Ammon's horn (tissue), 1 donor: ENCODE measurements around the gene MRPS14.
"Not testable (repeated sequence)": the region's sequence is repeated elsewhere in the genome, so short reads cannot be mapped to it uniquely, and the experiment has no call there.

ENCODE experiments used
- DNase-seq: peaks from one replicate; pipeline ENCODE4 v3.0.0-alpha.2; 2016; ENCODE audit warnings: low spot score

The MRPS14 gene

DNA sequence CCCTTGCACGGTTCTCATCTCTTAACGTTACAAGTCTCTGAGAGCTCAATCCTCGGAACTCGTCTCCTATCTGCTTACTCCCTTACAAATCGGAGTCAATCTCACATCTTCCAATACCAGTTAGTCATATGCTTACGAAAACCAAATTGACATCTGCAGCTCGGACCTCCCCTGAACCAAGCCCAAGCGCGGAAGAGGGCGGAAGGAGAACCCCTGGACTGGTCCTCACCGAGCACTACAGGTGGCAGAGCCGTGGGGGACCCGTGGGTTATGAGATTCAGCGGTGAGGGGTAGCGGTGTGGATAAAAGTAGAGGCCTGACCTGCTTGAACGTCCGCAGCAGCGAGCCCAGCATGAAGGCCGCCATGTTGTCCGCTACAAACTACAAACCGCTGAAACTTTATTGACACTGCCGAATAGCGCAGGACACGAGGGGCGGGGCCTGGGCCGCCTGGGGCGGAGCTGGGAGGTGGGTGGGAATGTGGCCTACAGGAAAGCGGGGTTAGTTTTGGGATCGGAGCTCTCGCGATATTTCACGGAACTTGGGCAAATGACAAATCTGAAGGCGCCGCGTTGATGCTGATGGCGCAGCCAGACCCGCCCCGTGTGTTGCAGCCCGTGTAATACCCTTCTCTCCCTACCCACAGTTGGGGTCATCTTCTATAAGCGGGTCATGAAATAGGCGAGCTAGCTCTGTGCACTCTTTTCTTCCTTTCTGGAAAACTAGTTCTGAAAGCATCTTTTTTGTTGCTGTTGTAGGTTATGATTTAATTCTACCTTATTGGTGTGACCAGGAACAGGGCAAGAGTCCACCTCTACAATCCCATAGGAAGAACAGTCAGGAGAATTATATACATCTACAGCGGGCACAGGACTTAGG, at the start of gene MRPS14:
TSS of gene MRPS14 (minus strand) at position 383 of the 879 bp plus-strand sequence. CDS start at position 366, 17 bp downstream.
- DNase-seq: peak; percentile 98

DNA sequence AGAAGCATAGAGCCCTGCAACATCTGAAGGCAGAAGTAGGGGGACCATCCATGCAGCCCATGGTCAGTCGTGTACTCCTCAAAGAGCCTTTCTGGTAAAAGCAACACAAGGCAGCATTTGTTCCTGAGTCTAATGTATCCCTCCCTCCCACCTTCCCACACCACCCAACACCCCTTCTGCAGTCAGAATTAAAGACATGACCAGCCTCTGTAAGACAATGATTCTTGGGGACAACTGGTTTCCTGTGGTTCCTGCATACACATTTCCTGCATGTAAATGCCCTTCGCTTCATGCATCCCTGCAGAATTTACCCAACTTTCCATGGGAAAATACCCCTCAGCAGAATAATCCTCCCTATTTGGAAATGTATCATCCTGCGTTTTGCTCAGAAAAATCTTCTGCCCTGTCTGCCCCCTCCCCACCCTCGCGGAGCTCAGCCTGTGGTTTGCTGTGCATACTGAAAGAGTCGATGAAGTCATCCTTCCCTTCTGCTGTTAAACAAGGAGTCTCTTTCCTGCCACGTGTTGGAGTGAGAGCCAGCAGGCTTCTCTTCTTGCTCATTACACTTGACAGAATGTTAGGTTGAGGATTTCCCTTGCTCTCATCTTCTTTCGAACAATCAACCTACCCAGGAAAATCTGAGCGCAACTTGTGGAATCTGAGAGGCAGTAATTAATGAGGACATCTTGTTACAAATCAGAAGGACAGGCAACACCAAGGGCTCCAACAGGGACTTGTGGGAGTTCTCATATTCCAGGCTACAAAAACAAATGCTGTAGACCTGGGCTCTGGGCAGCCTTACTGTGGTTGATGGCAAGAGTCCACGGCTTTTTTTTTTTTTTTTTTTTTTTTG, 49.1 kb upstream of the MRPS14 start:
- DNase-seq: peak; percentile 73

DNA sequence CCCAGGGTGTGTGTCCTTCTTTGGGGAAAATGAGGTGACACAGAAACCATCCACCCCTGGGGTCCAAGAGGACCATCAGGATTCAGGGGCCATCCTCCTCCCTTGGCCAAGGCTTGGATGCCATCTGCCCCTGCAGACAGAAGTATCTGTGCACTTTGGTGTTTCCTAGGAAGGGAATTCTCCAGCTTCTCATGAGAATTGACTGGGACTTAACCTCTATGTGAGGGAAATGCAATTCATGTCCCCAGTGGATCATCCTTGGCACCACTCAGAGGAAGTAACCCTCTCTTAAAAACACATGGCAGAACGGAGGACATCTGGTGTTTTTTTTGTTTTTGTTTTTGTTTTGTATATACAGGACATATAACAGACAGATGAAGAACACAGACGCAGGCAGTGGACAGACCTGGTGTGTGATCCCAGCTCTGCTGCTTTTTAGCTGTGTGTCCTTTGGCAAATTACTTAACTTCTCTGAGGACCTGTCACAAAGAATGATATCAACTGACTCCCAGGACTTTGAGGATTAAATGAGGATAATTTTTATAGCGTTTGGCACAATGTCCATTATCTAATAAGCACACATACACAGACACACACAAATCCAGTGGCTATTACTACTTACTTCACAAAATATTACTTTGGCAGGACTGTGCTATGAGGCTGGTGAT, 48.2 kb upstream of the MRPS14 start:
- no peak for DNase-seq

DNA sequence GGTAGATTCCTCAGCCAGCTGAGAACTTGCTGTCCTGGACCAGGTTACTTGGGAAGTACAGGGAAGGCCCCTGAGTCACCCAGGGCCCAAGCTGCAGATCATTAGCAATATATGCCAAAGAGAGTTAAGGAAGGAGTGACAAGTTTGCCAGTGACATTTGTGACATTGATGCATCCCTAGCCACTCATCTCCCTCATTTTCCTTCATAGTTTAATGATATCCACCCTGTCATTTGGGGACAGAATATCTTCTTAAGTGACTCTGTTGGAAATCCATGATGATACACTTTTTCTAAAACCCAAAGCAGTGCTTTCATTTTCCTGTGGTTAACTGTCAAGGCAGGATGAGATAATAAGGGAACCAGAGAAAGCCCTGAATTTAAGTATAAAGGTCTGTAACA, 47.6 kb upstream of the MRPS14 start:
- no peak for DNase-seq

DNA sequence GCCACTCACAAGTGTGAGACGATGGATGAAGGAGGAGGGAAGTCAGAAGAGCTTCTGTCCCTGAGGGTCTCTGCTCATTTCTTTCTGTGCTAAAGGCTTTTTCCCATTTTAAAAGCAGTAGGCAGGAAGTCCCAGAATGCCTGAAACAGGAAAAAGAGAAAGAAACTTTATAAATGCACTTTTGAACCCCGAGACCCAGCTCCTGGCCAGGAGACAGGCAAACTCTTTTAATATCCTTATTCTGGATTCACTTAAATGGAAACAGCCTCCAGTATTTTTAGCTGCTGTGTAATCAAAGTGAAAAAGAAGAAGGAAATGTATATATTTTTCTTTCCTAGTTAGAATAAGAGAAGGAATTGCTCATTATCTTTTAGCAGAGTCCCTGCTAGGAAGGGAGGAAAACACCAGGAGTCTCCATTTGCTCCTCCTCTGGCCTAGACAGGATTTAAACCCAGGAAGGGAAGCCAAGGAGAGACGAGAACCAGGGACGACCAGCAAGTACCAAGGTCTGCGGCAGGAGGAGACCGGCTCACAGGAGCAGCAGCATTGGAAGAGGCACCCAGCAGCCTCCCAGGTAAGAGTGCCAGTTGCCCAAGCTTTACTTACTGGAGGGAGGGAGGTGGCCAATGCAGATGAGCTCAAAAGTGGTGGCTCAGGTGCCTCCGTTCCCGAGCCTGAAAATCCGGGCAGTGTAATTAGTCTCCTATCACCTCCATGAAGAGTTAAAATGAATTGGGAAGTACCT, 44.3 kb upstream of the MRPS14 start, which contains the start of gene TNN:
TSS of gene TNN (plus strand) at position 472 of the 745 bp plus-strand sequence. CDS start 9,586 bp downstream, outside the sequence.
- no peak for DNase-seq

DNA sequence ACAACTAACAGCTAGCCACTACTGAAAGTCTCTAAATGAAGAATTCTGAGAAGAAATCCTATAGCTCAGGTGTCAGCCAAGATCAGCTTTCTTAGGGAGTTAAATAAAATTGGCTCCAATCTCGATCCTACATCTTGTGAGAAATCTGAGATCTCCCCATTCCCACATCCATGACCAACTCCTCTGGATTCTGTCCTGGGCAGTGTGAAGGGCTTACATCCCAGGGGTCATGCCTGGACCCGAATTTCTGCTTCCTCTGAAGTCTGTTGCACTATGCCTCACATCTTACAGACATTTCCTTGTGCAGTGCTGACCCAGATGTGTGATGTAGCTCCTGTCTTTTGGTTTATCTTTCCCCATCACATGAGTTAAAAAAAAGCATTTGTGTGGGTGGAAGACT, 39.6 kb upstream of the MRPS14 start:
- DNase-seq: no peak

DNA sequence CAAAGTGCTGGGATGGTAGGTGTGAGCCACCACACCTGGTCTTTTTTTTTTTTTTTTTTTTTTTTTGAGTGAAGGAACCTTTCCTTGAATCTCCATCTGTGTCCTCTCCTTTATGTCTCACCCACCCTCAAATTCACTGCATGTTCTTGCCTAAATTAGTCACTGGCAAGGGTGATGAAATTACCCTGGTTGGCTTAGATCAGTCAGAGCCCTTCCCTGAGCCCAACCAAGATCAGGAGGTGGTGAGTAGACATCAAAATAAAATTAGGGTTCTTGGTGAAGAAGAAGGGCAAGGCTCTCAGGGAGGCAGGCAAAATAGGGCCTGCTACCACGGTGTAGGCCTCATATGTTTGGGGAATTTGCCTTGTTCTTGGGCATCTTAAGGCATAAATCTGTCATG, 39.1 kb upstream of the MRPS14 start:
- no peak for DNase-seq

DNA sequence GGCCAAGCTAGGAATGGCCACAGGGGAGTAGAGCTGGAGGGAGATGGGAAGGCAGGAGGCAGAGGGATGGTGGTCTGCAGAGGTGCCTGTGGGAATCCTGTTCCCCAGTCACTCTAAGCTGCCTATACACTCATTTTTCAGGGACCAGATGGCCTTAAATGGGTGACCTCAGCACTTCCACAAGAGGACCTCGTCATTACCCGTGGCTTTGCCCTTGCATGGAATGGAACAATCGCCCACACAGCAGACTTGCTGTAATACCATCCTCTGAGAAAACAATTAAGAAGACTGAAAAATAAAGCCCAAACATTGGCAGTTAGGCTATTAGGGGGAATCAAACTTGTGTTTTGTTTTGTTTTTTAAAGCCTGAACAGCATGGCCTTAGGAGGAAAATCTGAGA, 31.5 kb upstream of the MRPS14 start:
- no peak for DNase-seq

DNA sequence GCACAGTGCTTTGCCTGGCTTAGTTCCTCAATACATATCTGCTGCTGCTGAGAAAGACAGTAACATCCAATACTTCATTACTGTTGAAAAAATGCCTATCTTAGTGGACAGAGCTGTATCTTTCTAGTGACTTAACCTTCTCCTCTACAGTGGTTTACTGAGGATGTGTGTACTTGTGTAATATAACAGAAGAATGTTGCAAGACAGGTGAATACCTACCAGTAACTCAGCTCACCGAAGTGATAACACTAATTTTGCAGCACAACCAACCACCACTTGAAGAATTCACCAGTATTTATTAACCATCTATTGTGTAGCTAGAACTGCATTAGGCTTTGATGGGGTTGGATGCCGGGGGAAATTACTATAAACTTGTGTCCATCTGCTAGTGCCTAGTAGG, 27.8 kb upstream of the MRPS14 start:
- DNase-seq: no peak

DNA sequence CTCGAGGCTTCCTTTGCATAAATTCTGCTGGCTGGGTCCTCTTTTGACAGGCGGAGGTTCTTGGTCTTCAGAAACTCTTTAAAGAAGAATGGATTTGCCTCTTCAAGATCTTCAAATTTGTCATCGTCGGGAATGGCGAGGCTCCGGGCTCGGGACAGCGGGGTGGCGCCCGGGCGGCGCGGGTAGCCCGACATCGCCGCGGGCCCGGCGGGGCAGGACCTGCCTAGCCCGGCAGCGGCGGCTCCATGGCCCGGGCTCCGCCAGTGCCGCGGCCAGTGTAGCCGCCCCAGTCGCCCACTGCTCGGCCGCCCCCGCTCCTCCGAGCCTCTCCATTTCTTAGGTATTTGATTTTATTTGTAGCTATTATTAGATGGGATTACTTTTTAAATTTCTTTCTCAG, 22.3 kb upstream of the MRPS14 start:
- DNase-seq: no peak

DNA sequence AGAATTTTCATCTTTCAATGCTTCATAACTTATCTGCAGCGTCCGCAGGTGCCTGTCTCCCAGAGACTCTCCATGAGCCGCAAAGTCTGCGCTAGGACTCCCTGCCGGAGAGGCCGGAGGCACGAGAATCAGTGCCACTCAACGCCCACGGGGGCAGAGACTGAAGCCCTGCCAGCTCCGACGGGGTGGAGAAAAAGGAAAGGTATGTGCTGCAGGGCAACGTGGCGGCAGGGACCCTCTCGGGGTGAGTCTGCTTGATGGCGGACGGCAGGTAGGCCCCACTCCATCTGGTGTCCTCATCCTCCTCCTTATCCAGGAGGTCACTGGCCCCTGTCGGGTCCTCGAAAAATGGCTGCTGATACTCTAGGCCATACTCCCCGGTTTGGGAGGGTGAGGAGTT, 21.9 kb upstream of the MRPS14 start:
- DNase-seq: no peak

DNA sequence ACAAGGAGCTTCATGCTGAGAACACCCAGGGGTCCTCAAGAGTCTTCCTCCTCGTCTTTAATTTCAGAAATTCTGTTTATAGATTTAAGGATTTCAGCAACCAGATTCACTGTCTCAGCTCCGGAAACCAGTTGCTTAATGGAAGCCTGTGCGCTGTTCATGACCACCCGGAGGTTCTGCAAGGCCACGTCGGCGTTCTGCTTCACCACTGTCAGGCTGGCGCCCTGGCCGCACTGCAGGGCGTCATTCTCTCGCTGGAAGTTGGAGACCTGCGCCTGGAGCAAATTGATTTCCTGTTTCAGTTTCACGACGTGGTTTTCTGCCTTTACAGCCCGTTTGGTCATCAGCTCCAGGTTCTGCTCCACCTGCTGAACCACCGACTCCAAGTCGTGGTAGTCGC, 21.4 kb upstream of the MRPS14 start:
- not testable (repeated sequence) for DNase-seq

DNA sequence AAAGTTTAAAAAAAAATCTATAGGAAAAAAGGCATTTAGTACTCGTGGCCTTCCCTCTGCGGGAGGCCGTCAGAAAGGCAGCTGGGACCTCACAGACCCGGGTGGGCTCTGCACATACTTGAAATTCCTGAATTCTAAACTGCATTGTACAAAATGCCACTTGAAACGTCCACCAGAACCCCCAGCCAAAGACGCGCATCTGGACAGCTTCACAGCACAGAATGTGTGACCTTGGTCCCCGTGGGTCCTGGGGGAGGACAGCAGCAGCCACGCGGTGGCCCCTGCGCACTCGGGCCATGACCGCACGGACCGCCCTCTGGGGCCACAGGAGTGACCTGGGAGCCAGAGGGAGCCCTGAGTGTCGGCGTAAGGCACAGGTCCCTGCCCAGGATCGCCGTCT, 20.6 kb upstream of the MRPS14 start:
- DNase-seq: no peak

DNA sequence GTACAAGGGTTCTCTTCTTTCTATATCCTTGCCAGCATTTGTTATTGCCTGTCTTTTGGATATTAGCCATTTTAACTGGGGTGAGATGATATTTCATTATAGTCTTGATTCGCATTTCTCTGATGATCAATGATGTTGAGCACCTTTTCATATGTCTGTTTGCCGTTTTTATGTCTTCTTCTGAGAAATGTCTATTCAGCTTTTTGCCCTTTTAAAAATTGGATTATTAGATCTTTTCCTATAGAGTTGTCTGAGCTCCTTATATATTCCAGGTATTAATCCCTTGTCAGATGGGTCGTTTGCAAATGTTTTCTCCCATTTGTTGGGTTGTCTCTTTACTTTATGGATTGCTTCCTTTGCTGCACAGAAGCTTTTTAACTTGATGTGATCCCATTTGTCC, 19.4 kb upstream of the MRPS14 start:
- DNase-seq: no peak

DNA sequence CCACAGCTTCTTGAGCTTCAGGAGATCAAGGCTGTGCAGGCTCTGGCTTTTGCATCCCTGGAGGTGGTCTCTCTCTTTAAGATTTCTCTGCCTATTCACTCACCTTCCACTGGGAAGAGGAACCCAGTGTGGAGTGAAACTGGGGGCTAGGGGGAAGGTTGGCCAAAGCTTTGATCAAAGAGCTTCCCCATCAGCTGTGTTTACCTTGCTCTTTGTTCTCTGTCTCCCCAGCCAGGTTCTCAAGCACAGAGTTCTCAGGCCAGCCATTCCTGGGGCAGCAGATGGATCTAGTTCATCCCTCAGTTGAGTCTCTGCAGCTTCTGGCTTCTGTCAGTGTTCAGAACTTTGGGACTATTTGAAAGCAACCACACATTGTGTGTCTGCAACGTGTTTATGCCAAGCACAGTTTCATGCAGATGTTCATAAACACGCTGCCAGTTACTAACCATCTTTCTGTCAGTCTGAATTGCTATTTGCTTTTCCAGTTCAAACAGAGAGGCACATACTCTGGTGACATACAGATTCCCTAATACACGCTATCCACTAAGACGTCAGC, 17.2 kb upstream of the MRPS14 start:
- no peak for DNase-seq

DNA sequence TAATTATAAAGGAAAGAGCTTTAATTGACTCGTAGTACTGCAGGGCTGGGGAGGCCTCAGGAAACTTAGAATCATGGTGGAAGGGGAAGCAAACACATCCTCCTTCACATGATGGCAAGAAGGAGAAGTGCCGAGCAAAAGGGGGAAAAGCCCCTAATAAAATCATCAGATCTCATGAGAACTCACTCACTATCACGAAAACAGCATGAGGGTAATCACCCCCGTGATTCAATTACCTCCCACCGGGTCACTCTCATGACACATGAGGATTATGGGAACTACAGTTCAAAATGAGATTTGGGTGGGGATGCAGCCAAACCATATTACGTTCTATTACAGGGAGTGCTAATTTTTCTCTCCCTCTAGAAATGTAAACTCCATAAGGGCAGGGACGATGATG, 14.2 kb upstream of the MRPS14 start:
- no peak for DNase-seq

DNA sequence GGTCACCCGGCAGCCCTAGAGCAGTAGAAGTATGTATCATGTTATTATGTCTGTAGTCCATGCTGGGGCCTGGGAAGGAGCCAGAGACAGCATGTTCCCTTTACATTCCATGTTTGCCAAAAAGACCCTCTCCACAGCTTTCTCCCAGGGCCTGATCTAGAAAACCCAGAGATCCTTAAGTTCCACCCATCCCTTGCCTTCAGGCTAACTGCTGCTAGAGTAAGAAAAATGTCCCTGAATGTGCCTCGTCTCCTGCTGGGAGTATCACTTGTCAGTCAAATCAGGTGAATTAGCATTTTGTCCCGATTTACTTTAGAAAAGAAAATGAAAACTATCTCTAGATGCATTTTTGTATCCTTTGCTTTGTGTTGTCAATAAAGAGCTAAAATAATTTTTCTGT, 13.3 kb upstream of the MRPS14 start:
- DNase-seq: no peak

DNA sequence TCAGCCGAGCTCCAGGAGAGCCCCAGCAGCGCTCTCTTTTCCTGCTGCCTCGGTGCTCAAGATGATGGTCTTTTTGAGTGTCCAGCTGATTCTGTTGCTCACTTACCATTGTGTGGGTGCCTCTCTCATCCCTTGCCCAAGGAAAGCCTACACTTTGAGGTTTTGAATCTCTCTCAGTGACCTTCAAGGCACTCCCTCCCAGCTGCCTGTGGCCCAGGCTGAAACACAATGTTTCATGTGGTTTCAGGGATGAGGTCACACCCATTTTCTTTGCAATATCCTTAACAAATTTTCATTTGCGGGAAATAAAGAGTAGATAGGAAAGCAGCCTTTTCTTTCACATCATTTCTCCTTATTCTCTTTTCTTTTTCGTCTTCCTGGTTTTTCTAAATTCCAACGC, 12.6 kb upstream of the MRPS14 start:
- DNase-seq: no peak

DNA sequence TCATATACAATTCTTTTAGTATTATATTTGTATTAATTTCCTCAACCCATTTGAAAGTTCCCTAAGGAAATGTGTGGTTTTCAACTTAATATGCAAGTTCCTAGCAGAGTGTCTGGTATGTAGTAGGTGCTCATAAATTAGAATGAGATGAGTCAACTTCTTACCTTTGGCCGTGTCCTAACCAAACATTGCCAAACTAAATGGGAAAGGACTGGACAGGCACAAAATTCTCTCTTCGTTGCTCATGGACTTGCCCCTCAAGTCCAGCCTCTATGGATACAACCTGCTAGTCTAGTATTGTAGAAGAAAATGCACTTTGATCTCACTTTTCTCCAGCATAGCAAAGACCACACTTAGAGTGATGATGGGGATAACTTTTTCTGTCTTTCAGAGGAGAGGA, 11.6 kb upstream of the MRPS14 start:
- DNase-seq: no peak

DNA sequence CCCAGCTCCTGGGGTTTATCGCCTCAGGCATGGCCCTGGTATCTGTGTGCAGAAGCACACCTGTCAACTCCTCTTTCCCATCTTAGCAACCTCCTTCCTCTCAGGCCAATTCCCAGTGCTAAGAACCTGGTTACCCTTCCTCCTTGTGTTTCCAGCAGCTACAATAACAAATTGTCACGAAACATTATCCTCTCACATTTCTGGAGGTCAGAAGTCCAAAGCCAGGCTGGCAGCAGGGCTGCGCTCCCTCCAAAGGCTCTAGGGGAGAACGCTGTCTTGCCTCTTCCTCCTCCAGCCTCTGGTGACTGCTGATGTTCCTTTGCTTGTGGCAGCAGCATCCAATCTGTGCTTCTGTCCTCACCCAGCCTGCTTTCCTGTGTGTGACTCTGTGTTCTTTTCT, 10.7 kb upstream of the MRPS14 start:
- no peak for DNase-seq

DNA sequence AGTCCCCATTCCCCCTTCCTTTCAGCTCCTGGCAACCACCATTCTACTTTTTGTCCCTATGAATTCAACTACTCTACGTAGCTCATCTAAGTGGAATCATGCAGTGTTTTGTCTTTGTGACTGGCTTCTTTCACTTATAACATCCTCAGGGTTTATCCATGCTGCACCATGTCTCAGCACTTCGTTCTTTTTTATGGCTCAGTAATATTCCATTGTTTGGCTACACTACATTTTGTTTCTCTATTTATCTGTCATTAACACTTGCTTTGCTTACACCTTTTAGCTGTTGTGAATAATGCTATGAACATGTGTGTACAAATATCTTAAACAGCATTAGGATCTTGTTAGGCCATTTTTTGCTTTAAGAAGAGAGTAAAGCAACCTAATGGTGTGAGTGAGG, 1.5 kb upstream of the MRPS14 start:
- DNase-seq: no peak

DNA sequence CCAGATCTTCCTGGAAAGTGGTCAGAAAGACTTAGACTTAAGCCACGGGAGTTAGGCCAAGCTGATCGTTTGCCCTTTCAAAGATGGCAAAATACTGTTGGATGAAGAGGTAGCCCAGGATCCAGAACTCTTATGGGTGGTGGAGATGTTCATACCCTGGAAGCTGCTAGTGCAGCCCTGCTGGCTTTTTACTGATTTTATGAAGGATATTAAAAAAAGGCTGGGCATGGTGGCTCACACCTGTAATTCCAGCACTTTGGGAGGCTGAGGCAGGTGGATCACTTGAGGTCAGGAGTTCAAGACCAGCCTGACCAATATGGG, 657 bp upstream of the MRPS14 start:
- not testable (repeated sequence) for DNase-seq
